A549 (cell line): ENCODE measurements around the gene GNE. TPM values are rescaled to one million over a fixed set of nuclear protein-coding genes. Genes with fewer than 3 reads are reported as not detected.

Experiments used
- polyA plus RNA-seq, 4 experiments: library from polyadenylated mRNA; depleted of rRNA in 3 of 4; stranded (reverse); fragments of >200 nt; fragmentation: RNase III in 1 of 4; extraction: RNeasy Plus Mini Kit Qiagen cat#74134 plus additional on column Dnase treatment in 1 of 4; gene quantifications; 2 replicates in 3 of 4; 3 replicates in 1 of 4; pipeline ENCODE4 v1.2.3, GENCODE V29; 2011 to 2017
- small RNA-seq, 6 experiments: library from RNA; depleted of rRNA; stranded (forward); fragments of <200 nt; gene quantifications; one replicate each; pipeline ENCODE3, GENCODE V24; 2012

Gene GNE
- polyA plus RNA-seq, 2 of the 4 experiments (the other 2 are of a cell fraction), result 23.0 to 32.9 TPM

Small RNA genes within 50 kb of the gene (small RNA-seq; reads per million reads assigned to genes)
- 0 reads per million in 6 experiments for gene RNU4-53P

Other genes with a start within 250 kb of the GNE start
- 8.3 and 8.7 TPM in 2 replicates for gene RECK, start 221.5 kb downstream of the GNE start, polyA plus RNA-seq (2011; rRNA removed)
- gene RECK, start 221.5 kb downstream of the GNE start, polyA plus RNA-seq (2017; fragmentation: RNase III; extraction: RNeasy Plus Mini Kit Qiagen cat#74134 plus additional on column Dnase treatment), result 5.0 to 5.7 TPM (median 5.1 TPM) in 3 replicates
- gene GLIPR2, start 121.7 kb downstream of the GNE start, polyA plus RNA-seq (2011; rRNA removed), result 6.2 and 9.0 TPM in 2 replicates
- 13.5 to 16.9 TPM (median 16.0 TPM) in 3 replicates for gene GLIPR2, start 121.7 kb downstream of the GNE start, polyA plus RNA-seq (2017; fragmentation: RNase III; extraction: RNeasy Plus Mini Kit Qiagen cat#74134 plus additional on column Dnase treatment)
- gene CCIN, start 89.1 kb downstream of the GNE start, polyA plus RNA-seq (2011; rRNA removed), result 0.05 TPM in 1 of 2 replicates, not detected in the other
- 0.05 TPM in 2 of 3 replicates, not detected in the other for gene CCIN, start 89.1 kb downstream of the GNE start, polyA plus RNA-seq (2017; fragmentation: RNase III; extraction: RNeasy Plus Mini Kit Qiagen cat#74134 plus additional on column Dnase treatment)
- 203 and 291 TPM in 2 replicates for gene CLTA, start 67.5 kb downstream of the GNE start, polyA plus RNA-seq (2011; rRNA removed)
- gene CLTA, start 67.5 kb downstream of the GNE start, polyA plus RNA-seq (2017; fragmentation: RNase III; extraction: RNeasy Plus Mini Kit Qiagen cat#74134 plus additional on column Dnase treatment), result 290 to 312 TPM (median 296 TPM) in 3 replicates
- gene RNF38, start 141.8 kb upstream of the GNE start, polyA plus RNA-seq (2011; rRNA removed), result 13.2 and 18.5 TPM in 2 replicates
- 8.4 to 9.8 TPM (median 8.7 TPM) in 3 replicates for gene RNF38, start 141.8 kb upstream of the GNE start, polyA plus RNA-seq (2017; fragmentation: RNase III; extraction: RNeasy Plus Mini Kit Qiagen cat#74134 plus additional on column Dnase treatment)